ENCODE measurements around the gene TMEM212.

The TMEM212 gene

GRCh38 chr3:171827836-171828458 is 15.2 kb upstream of the TMEM212 start:
- TF ChIP-seq CTCF (IDR thresholded peaks at IDR 0.05; ENCODE audit: extremely low read depth, insufficient read depth, missing control alignments): no peak
- DNase-seq (ENCODE audit: low spot score): no peak
- in situ Hi-C loops (cut with MboI; ENCODE audit: low pct_unique_long_range_greater_than_20kb, low sequenced_read_pairs, unreplicated experiment): no loop called here

GRCh38 chr3:171828902-171829770 is 14.0 kb upstream of the TMEM212 start:
- in situ Hi-C loops (cut with MboI; ENCODE audit: low pct_unique_long_range_greater_than_20kb, low sequenced_read_pairs, unreplicated experiment): no loop called here
- TF ChIP-seq CTCF (IDR thresholded peaks at IDR 0.05; ENCODE audit: extremely low read depth, insufficient read depth, missing control alignments): no peak
- no peak for DNase-seq (ENCODE audit: low spot score)

- DNase-seq (ENCODE audit: low spot score): peak; percentile 34
- in situ Hi-C loops (cut with MboI; ENCODE audit: low pct_unique_long_range_greater_than_20kb, low sequenced_read_pairs, unreplicated experiment): no loop called here
- peak; percentile 50 for TF ChIP-seq CTCF (IDR thresholded peaks at IDR 0.05; ENCODE audit: extremely low read depth, insufficient read depth, missing control alignments)
Observed at GRCh38 chr3:171829841-171830517, 13.2 kb upstream of the TMEM212 start.

- in situ Hi-C loops (cut with MboI; ENCODE audit: low pct_unique_long_range_greater_than_20kb, low sequenced_read_pairs, unreplicated experiment): no loop called here
- TF ChIP-seq CTCF (IDR thresholded peaks at IDR 0.05; ENCODE audit: extremely low read depth, insufficient read depth, missing control alignments): no peak
- DNase-seq (ENCODE audit: low spot score): no peak
Observed at GRCh38 chr3:171830518-171830875, 12.7 kb upstream of the TMEM212 start.

- no peak for DNase-seq (ENCODE audit: low spot score)
- in situ Hi-C loops (cut with MboI; ENCODE audit: low pct_unique_long_range_greater_than_20kb, low sequenced_read_pairs, unreplicated experiment): no loop called here
- no peak for TF ChIP-seq CTCF (IDR thresholded peaks at IDR 0.05; ENCODE audit: extremely low read depth, insufficient read depth, missing control alignments)
Observed at GRCh38 chr3:171831936-171832335, 11.2 kb upstream of the TMEM212 start.

- no peak for TF ChIP-seq CTCF (IDR thresholded peaks at IDR 0.05; ENCODE audit: extremely low read depth, insufficient read depth, missing control alignments)
- in situ Hi-C loops (cut with MboI; ENCODE audit: low pct_unique_long_range_greater_than_20kb, low sequenced_read_pairs, unreplicated experiment): no loop called here
- no peak for DNase-seq (ENCODE audit: low spot score)
Observed at GRCh38 chr3:171832989-171833388, 10.2 kb upstream of the TMEM212 start.

All from GM13977 (cell line).